8988T (cell line): Measurements from ENCODE around the gene CDON.

Experiments
- DNase-seq: peaks from one replicate; pipeline ENCODE4 v3.0.0; 2011

Gene CDON

GRCh38 chr11:125954123-125954944 lies 108.3 kb downstream of the CDON start:
- no peak for DNase-seq

DNA sequence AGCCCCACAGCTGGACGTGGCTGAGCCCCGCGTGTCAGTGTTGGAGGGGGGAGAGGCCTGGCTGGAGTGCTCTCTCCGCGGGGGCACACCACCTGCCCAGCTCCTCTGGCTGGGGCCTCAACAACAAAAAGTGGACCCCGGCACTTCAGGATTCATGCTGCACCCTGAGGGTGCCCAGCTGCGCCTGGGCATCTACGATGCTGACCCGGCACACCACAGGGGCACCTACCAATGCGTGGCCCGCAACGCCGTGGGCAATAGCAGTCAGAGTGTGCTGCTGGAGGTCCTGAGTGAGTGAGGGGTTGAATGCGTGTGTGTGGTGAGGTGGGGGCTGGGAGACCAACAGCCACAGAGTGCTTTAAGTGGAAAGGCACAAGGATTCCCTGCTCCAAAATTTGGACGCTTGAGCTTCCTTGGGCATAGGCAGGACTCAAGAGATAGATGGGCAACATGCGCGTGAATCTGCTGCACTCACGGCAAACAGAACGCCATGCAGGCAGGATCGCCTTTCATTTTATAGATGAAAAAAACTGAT lies 109.2 kb downstream of the CDON start:
- DNase-seq: no peak

DNA sequence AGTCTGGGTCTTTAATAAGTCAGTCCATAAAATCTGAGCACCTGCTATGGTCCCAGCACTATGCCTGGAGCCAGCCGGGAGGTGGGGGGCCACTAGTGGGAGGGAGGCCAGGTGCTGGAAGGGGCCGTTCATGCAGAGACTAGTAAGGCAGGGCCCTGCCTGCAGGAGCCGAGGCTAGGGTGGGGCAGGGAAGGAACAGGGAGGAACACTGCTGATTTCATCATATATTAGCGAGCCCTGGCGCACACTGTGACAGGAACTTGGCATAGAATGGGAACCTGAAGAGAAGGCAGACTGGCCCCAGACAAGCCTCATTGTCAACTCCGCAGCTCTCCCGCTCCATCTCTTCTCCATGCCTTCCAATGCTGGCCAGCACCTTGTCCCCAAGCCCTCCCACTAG lies 109.7 kb downstream of the CDON start:
- DNase-seq: no peak

GRCh38 chr11:125952559-125952958 lies 110.1 kb downstream of the CDON start:
- DNase-seq: no peak

DNA sequence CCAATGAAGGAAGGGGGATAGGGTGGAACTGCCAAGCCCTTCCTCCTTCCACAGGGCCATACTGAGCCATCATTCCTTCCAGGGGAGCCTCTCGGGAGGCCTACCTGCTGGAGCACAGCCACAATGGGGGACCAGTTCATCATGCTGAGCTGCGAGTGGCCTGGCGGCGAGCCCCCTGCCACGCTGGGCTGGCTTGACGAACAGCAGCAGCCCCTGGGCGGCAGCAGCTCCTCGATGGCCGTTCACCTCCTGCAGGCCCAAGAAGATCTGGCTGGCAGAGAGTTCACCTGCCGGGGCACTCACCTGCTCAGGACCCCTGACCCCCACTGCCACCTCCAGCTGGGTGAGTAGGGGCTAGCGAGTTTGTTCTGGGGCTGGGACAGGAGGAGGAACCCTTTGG lies 110.9 kb downstream of the CDON start:
- no peak for DNase-seq

DNA sequence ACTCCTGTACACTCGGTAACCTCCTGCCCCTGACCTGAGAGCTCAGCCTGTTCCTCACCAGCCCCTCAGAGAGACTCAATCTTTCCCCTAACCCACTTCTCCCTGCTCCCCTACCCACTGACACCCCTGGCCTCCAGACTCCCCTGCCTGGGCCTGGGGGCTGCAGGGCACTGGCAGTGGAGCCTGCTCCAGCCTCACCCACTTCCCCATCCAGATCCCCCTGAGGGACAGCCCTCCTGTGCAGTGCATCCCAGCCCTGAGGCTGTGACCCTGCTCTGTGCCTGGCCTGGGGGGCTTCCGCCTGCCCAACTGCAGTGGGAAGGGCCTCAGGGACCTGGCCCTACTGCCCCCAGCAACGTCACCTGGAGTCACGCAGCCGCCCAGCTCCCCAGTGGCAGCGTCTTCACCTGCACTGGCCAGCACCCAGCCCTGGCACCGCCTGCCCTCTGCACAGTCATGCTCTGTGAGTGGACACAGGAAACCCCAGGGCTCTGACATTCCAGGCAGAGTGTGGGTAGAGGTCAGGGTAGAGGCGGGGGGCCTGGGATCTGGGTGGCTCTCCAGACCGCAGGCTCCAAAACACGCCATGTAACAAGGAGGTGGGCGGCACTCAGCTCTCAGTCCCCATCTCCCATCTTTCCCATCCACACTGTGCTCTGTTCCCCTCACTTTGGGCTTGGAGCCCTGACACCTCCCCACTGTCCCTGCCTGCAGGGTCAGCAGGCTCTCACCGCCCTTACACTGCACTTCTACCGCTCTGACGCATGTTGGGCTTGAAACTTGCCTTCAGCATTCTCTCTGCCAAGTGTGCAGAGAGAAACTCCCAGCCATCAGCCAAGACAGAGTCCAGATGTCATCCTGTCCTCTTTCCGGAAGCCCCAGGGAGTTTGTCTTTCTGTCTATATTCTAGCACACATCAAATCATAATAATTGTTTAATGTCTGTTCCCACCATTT lies 111.7 kb downstream of the CDON start:
- no peak for DNase-seq

- no peak for DNase-seq
These were observed 112.5 kb downstream of the CDON start for GRCh38 chr11:125950178-125950490.

DNA sequence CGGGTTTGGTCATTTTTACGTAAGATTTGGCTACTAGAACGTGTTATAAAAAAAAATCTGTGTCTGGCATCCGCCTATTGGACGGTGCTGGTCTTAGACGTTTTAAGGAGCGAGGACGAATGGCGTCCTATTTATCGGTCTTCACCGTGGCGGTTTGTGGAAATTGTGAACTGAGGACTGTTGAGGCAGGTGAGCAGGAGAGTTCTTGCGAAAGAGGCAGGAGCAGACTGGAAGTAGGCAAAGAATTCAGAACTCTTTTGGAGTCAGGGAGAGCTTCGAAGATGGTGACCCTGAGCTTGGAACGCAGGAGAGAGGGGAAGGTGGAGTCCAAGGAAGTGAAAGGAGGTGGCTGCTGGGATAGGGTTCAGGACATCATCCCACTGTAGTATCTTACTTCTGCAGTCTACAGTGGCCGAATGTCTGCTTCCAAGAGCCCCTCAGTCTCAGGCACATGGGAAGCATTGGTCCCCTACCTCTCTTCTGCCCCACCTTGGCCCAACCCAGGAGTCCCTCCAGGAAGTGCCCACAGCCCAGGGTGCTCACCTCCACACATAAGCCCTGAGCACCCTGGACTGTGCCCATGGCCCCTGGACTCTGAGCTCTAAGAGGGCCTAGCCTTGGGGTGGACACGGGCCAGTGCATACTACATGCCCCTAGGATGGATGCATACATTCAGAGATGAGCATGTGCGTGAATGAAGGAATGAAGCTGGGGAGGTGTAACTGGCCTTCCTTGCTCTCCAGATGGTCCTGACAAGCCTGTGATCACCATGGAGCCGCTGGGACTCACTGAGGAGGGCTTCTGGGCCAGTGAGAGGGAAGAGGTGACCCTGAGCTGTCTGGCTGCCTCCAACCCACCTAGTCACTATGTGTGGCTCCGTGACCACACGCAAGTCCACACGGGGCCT lies 113.1 kb downstream of the CDON start:
- no peak for DNase-seq

GRCh38 chr11:125948278-125949051 lies 114.2 kb downstream of the CDON start:
- DNase-seq: no peak

DNA sequence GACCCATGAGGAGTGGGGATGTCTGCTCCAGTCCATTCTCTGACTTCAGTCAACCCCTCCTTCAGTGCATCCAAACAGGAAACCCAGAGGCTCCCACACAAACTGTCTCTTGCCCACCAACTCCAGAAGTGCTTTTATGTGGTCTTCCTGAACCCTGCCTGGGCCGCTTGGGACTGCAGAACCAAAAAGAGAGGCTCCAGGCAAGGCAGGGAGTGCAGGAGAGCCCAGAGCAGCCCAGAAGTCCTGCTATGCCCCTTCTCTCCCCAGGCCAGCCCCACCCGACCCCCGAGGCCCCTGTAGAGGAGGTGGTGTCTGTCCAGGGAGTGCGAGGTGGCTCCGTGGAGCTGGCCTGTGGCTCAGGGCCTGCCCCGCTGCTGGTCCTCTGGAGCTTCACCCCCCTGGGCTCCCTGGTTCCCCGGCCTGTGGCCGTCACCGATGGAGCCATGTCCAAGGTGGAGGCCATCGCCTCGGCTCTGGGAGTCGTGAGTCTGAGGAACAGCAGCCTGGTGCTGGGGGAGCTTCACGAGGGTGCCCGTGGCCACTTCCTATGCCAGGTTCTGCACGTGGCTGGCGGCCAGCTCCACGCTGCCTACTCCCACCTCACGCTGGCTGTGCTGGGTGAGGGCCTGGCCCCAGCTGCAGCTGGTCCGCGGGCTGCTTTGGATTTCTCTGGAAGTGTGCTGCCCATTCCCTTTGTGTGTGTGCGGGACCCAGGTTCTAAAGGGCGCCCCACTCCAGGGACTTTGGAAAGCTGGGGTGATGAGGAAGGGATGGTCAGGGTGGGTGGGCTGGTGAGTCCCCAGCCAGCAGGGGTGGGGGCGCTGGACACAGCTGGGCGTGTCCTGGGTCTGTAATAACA lies 115.0 kb downstream of the CDON start:
- DNase-seq: no peak

GRCh38 chr11:125946712-125947418 lies 115.8 kb downstream of the CDON start:
- no peak for DNase-seq

- DNase-seq: no peak
These were observed 116.7 kb downstream of the CDON start, which contains the start of gene VSIG10L2 for GRCh38 chr11:125945797-125946520. TSS of gene VSIG10L2 (plus strand) at chr11:125946044. CDS start at chr11:125946056, 12 bp downstream.

GRCh38 chr11:125945011-125945796 lies 117.5 kb downstream of the CDON start:
- DNase-seq: no peak

GRCh38 chr11:125944350-125945010 lies 118.2 kb downstream of the CDON start:
- DNase-seq: no peak

DNA sequence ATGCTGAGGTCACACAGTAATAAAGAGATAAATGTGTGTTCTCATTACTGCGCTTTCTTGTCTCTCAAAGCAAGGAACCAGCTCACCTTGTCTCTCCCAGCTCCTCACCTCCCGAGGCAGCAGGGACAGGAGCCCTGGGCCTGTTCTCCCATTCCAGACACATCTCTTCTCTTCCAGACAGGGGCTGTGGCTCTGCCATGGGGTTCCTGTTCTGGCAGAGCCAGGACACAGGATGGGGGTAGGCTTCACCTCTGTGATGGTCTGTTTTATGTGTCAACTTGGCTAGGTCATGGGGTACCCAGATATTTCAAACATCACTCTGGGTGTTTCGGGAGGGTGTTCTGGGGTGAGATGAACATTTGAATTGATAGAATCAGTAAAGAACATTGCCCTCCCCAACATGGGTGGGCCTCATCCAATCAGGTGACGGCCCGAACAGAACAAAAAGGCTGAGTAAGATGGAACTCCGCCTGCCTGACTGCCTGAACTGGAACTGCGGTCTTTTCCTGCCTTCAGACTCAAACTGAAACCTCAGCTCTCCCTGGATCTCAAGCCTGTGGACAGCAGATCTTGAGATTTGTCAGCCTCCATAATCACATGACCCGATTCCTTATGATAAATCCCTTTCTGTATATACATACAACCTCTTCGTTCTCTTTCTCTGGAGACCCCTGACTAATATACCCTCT lies 118.9 kb downstream of the CDON start:
- DNase-seq: no peak

DNA sequence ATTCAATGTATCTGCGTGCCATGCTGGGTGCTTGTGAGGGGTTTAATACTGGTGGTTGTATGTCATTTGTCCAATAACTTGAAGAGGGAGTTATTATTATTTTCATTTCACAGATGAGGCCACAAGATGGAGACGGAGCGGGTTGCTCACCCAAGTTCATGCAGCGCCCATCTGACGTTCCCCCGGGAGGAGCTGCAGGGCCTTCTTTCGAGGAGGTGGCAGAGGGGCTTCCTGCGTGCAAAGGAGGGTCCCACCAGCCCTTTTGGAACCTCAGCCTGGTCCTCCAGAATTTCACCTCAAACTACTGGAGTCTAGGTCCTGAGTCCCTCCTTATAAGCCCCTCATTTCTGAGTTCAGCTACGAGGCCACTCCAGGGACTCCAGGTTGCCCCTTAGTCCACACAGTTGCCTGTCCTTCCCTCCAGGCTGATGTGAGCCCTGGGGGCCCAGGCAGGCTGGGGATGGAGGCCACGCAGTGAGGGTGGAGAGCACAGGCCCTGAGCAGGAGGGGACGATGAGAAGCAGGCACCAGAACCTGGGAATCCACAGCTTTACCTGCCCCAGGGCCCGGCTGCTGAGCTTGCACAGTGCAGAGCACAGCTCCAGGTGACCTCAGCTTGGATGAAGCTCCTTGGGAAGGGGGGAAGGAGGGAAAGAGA lies 119.8 kb downstream of the CDON start:
- DNase-seq: no peak
